Measurements from ENCODE around the gene AFMID. TPM values are rescaled to one million over a fixed set of nuclear protein-coding genes. Genes with fewer than 3 reads are reported as not detected.

Gene AFMID
- total and polyA plus RNA-seq, 9 of the 15 experiments (the other 6 are each of a cell fraction or from before 2014, with no cell fraction given), result 62.1 to 188 (median 74.4) TPM

- TF ChIP-seq PPARD (CRISPR knock-in tag; IDR thresholded peaks at IDR 0.05) (no peak), CBX1 (IDR thresholded peaks at IDR 0.05; ENCODE audit: low read depth) (no peak), ZSCAN32 (CRISPR knock-in tag; IDR thresholded peaks at IDR 0.05) (no peak), ZNF583 (CRISPR knock-in tag; IDR thresholded peaks at IDR 0.05) (no peak), ZNF780A (CRISPR knock-in tag; IDR thresholded peaks at IDR 0.05) (no peak), FOXP1 (CRISPR knock-in tag; IDR thresholded peaks at IDR 0.05) (no peak), KDM4B (IDR thresholded peaks at IDR 0.05; ENCODE audit: borderline replicate concordance in 2 of 2, low read depth in 1 of 2) (no peak), KAT7 (CRISPR knock-in tag; IDR thresholded peaks at IDR 0.05; ENCODE audit: borderline replicate concordance) (no peak), MCM7 (IDR thresholded peaks at IDR 0.05) (no peak), TCFL5 (CRISPR knock-in tag; conservative IDR thresholded peaks at IDR 0.05) (no peak), ZFX (CRISPR knock-in tag; IDR thresholded peaks at IDR 0.05) (no peak), HMGN3 (IDR thresholded peaks at IDR 0.05; ENCODE audit: borderline replicate concordance, extremely low read depth, insufficient read length, low read depth, low read length) (peak; percentile 54), ZNF766 (CRISPR knock-in tag; conservative IDR thresholded peaks at IDR 0.05) (no peak), RBM39 (optimal IDR thresholded peaks at IDR 0.05; ENCODE audit: low read depth, low read length) (no peak), PURB (CRISPR knock-in tag; IDR thresholded peaks at IDR 0.05; ENCODE audit: low read depth) (no peak), RBM34 (IDR thresholded peaks at IDR 0.05; ENCODE audit: borderline replicate concordance, insufficient read depth, low read length) (no peak), L3MBTL2 (IDR thresholded peaks at IDR 0.05) (no peak; the same call in 1 of the 2 replicates), TEAD1 (CRISPR knock-in tag; IDR thresholded peaks at IDR 0.05) (no peak), E2F8 (IDR thresholded peaks at IDR 0.05; ENCODE audit: low read depth, partially characterized antibody) (no peak), ZNF133 (CRISPR knock-in tag; IDR thresholded peaks at IDR 0.05) (no peak), UBTF (IDR thresholded peaks at IDR 0.05; ENCODE audit: borderline replicate concordance in 1 of 2, low read depth in 2 of 2, low read length in 2 of 2) (no peak)
- TF ChIP-seq, protein P1, sequence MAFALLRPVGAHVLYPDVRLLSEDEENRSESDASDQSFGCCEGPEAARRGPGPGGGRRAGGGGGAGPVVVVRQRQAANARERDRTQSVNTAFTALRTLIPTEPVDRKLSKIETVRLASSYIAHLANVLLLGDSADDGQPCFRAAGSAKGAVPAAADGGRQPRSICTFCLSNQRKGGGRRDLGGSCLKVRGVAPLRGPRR (CRISPR knock-in tag; IDR thresholded peaks at IDR 0.05), result no peak
- TF ChIP-seq, protein P2, sequence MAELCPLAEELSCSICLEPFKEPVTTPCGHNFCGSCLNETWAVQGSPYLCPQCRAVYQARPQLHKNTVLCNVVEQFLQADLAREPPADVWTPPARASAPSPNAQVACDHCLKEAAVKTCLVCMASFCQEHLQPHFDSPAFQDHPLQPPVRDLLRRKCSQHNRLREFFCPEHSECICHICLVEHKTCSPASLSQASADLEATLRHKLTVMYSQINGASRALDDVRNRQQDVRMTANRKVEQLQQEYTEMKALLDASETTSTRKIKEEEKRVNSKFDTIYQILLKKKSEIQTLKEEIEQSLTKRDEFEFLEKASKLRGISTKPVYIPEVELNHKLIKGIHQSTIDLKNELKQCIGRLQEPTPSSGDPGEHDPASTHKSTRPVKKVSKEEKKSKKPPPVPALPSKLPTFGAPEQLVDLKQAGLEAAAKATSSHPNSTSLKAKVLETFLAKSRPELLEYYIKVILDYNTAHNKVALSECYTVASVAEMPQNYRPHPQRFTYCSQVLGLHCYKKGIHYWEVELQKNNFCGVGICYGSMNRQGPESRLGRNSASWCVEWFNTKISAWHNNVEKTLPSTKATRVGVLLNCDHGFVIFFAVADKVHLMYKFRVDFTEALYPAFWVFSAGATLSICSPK (IDR thresholded peaks at IDR 0.05; ENCODE audit: borderline replicate concordance), result no peak
Observed at GRCh38 chr17:78176548-78177025, 10.6 kb upstream of the AFMID start (continued).
